Activated CD4-positive, alpha-beta memory T cell treated with anti-CD3 and anti-CD28 coated beads for 36 hours (primary cell): ENCODE results near the gene CCSER1. TPM values are rescaled to one million over a fixed set of nuclear protein-coding genes. Genes with fewer than 3 reads are reported as not detected.

Experiments
- CTCF ChIA-PET: fragments of 350-600 bp; sonication (Branson Sonifier 250); formaldehyde crosslinking; loops from one replicate; lab custom pipeline; 2021; ENCODE audit warnings: antibody characterized with exemption, inconsistent platforms; lab: Charles Lee
- POLR2A ChIA-PET: fragments of 350-600 bp; sonication (Branson Sonifier 250); formaldehyde crosslinking; loops from one replicate; lab custom pipeline; 2021; ENCODE audit warnings: antibody characterized with exemption; lab: Charles Lee
- DNase-seq: peaks from one replicate; pipeline ENCODE4 v3.0.0-alpha.2; 2020
- H3K27ac Mint-ChIP-seq: one replicate; pipeline ENCODE4 v1.8.0; 2021; ENCODE audit warnings: mixed read lengths
- H3K27me3 Mint-ChIP-seq: one replicate; pipeline ENCODE4 v1.8.0; 2021; ENCODE audit warnings: mixed read lengths
- H3K36me3 Mint-ChIP-seq: one replicate; pipeline ENCODE4 v1.8.0; 2021; ENCODE audit warnings: mixed read lengths
- H3K4me1 Mint-ChIP-seq: one replicate; pipeline ENCODE4 v1.8.0; 2021; ENCODE audit warnings: low read depth, mixed read lengths
- H3K4me3 Mint-ChIP-seq: one replicate; pipeline ENCODE4 v1.8.0; 2021; ENCODE audit warnings: mild to moderate bottlenecking, mixed read lengths
- H3K9me3 Mint-ChIP-seq: one replicate; pipeline ENCODE4 v1.8.0; 2021; ENCODE audit warnings: mixed read lengths
- intact Hi-C: fragments of 100-400 bp; cut with micrococcal nuclease; formaldehyde crosslinking; loops from one replicate; pipeline ENCODE4 v1.15.1; 2023
- total RNA-seq, 2 experiments: library from RNA; stranded (reverse); gene quantifications; one replicate each; pipeline ENCODE4 v1.2.3, GENCODE V29; 2021

Gene CCSER1
- total RNA-seq, 2 experiments from 2014 or later: 0.17 to 0.19 TPM

- ChIA-PET CTCF (no interaction called here), POLR2A (no interaction called here)
- Mint-ChIP-seq H3K4me1 (peaks cover 12% of the 10 kb centered on the region), H3K9me3 (no peaks in the 10 kb centered on the region), H3K36me3 (no peaks in the 10 kb centered on the region), H3K4me3 (no peak overlapping the region), H3K27me3 (no peaks in the 10 kb centered on the region), H3K27ac (no peak overlapping the region)
- DNase-seq: no peak
- intact Hi-C loops: no loop called here
Measured at GRCh38 chr4:90546114-90546513, 418.9 kb downstream of the CCSER1 start.

- Mint-ChIP-seq H3K4me1 (no peaks in the 10 kb centered on the region), H3K4me3 (no peak overlapping the region), H3K27ac (no peak overlapping the region), H3K27me3 (no peaks in the 10 kb centered on the region), H3K36me3 (no peaks in the 10 kb centered on the region), H3K9me3 (peaks cover 2% of the 10 kb centered on the region)
- ChIA-PET CTCF (no interaction called here), POLR2A (no interaction called here)
- intact Hi-C loops: no loop called here
- DNase-seq: no peak
Measured at GRCh38 chr4:90570615-90571014, 443.4 kb downstream of the CCSER1 start.

- H3K27ac Mint-ChIP-seq: no peak overlapping the region
- intact Hi-C loops: no loop called here
Measured at GRCh38 chr4:90572996-90573395, 445.8 kb downstream of the CCSER1 start.

GRCh38 chr4:90575371-90575770, 448.2 kb downstream of the CCSER1 start:
- no peaks in the 10 kb centered on the region for H3K4me1 Mint-ChIP-seq
- H3K9me3 Mint-ChIP-seq: peaks cover 4% of the 10 kb centered on the region
- no peak overlapping the region for H3K27ac Mint-ChIP-seq
- DNase-seq: no peak
- POLR2A ChIA-PET: no interaction called here
- no peak overlapping the region for H3K4me3 Mint-ChIP-seq
- CTCF ChIA-PET: no interaction called here
- intact Hi-C loops: no loop called here
- H3K27me3 Mint-ChIP-seq: no peaks in the 10 kb centered on the region
- no peaks in the 10 kb centered on the region for H3K36me3 Mint-ChIP-seq

More at GRCh38 chr4:90572996-90573395, 445.8 kb downstream of the CCSER1 start:
- Mint-ChIP-seq H3K9me3 (peaks cover 4% of the 10 kb centered on the region), H3K27me3 (no peaks in the 10 kb centered on the region), H3K4me1 (no peaks in the 10 kb centered on the region), H3K36me3 (no peaks in the 10 kb centered on the region), H3K4me3 (no peak overlapping the region)
- DNase-seq: no peak
- ChIA-PET POLR2A (no interaction called here), CTCF (no interaction called here)

- Mint-ChIP-seq H3K9me3 (peaks cover 2% of the 10 kb centered on the region), H3K36me3 (no peaks in the 10 kb centered on the region), H3K4me1 (no peaks in the 10 kb centered on the region), H3K4me3 (no peak overlapping the region), H3K27me3 (no peaks in the 10 kb centered on the region), H3K27ac (no peak overlapping the region)
- intact Hi-C loops: no loop called here
- DNase-seq: no peak
- ChIA-PET CTCF (no interaction called here), POLR2A (interaction anchor here (0.6 kb wide), 1 partner anchor 13 kb away, joined by 3 read pairs; no protein-coding TSS in a partner anchor)
Measured at GRCh38 chr4:90580326-90580725, 453.1 kb downstream of the CCSER1 start.

GRCh38 chr4:90582087-90582486, 454.9 kb downstream of the CCSER1 start:
- no peaks in the 10 kb centered on the region for H3K4me1 Mint-ChIP-seq
- no peak for DNase-seq
- intact Hi-C loops: no loop called here
- no peaks in the 10 kb centered on the region for H3K9me3 Mint-ChIP-seq
- H3K27ac Mint-ChIP-seq: no peak overlapping the region
- ChIA-PET POLR2A (no interaction called here), CTCF (no interaction called here)
- H3K36me3 Mint-ChIP-seq: no peaks in the 10 kb centered on the region
- H3K27me3 Mint-ChIP-seq: no peaks in the 10 kb centered on the region
- no peak overlapping the region for H3K4me3 Mint-ChIP-seq

- CTCF ChIA-PET: no interaction called here
Measured at GRCh38 chr4:90584051-90584450, 456.9 kb downstream of the CCSER1 start.

GRCh38 chr4:90585961-90586360, 458.8 kb downstream of the CCSER1 start:
- Mint-ChIP-seq H3K36me3 (no peaks in the 10 kb centered on the region), H3K4me3 (no peak overlapping the region), H3K4me1 (no peaks in the 10 kb centered on the region), H3K27me3 (no peaks in the 10 kb centered on the region), H3K9me3 (peaks cover 6% of the 10 kb centered on the region), H3K27ac (no peak overlapping the region)
- intact Hi-C loops: no loop called here
- DNase-seq: no peak
- CTCF ChIA-PET: no interaction called here
- POLR2A ChIA-PET: no interaction called here

More at GRCh38 chr4:90584051-90584450, 456.9 kb downstream of the CCSER1 start:
- no peaks in the 10 kb centered on the region for H3K9me3 Mint-ChIP-seq
- no peaks in the 10 kb centered on the region for H3K4me1 Mint-ChIP-seq
- H3K36me3 Mint-ChIP-seq: no peaks in the 10 kb centered on the region
- no peak for DNase-seq
- intact Hi-C loops: no loop called here
- no peaks in the 10 kb centered on the region for H3K27me3 Mint-ChIP-seq
- H3K4me3 Mint-ChIP-seq: no peak overlapping the region
- POLR2A ChIA-PET: no interaction called here
- no peak overlapping the region for H3K27ac Mint-ChIP-seq

GRCh38 chr4:90586799-90587198, 459.6 kb downstream of the CCSER1 start:
- Mint-ChIP-seq H3K4me1 (no peaks in the 10 kb centered on the region), H3K27ac (no peak overlapping the region), H3K4me3 (no peak overlapping the region), H3K9me3 (peaks cover 9% of the 10 kb centered on the region), H3K36me3 (no peaks in the 10 kb centered on the region), H3K27me3 (no peaks in the 10 kb centered on the region)
- no peak for DNase-seq
- ChIA-PET CTCF (no interaction called here), POLR2A (no interaction called here)
- intact Hi-C loops: no loop called here

- Mint-ChIP-seq H3K9me3 (no peaks in the 10 kb centered on the region), H3K27ac (no peak overlapping the region), H3K36me3 (no peaks in the 10 kb centered on the region), H3K4me3 (no peak overlapping the region), H3K4me1 (no peaks in the 10 kb centered on the region), H3K27me3 (no peaks in the 10 kb centered on the region)
- ChIA-PET CTCF (no interaction called here), POLR2A (no interaction called here)
- DNase-seq: no peak
- intact Hi-C loops: no loop called here
Measured at GRCh38 chr4:90597927-90598326, 470.7 kb downstream of the CCSER1 start.

GRCh38 chr4:90598741-90599140, 471.5 kb downstream of the CCSER1 start:
- CTCF ChIA-PET: no interaction called here
- Mint-ChIP-seq H3K27ac (no peak overlapping the region), H3K9me3 (peaks cover 2% of the 10 kb centered on the region), H3K27me3 (no peaks in the 10 kb centered on the region), H3K36me3 (no peaks in the 10 kb centered on the region), H3K4me3 (no peak overlapping the region), H3K4me1 (no peaks in the 10 kb centered on the region)
- DNase-seq: no peak
- POLR2A ChIA-PET: no interaction called here
- intact Hi-C loops: no loop called here

- no peak for DNase-seq
- Mint-ChIP-seq H3K4me1 (no peaks in the 10 kb centered on the region), H3K27ac (no peak overlapping the region), H3K27me3 (no peaks in the 10 kb centered on the region), H3K9me3 (peaks cover 2% of the 10 kb centered on the region), H3K4me3 (no peak overlapping the region), H3K36me3 (no peaks in the 10 kb centered on the region)
- intact Hi-C loops: no loop called here
- ChIA-PET POLR2A (no interaction called here), CTCF (no interaction called here)
Measured at GRCh38 chr4:90602726-90603125, 475.5 kb downstream of the CCSER1 start.

GRCh38 chr4:90603540-90603939, 476.3 kb downstream of the CCSER1 start:
- intact Hi-C loops: no loop called here
- Mint-ChIP-seq H3K4me1 (no peaks in the 10 kb centered on the region), H3K27me3 (no peaks in the 10 kb centered on the region), H3K9me3 (peaks cover 2% of the 10 kb centered on the region), H3K36me3 (no peaks in the 10 kb centered on the region), H3K4me3 (no peak overlapping the region), H3K27ac (no peak overlapping the region)
- ChIA-PET CTCF (no interaction called here), POLR2A (no interaction called here)
- no peak for DNase-seq
